Stomach (tissue), 9 donors: ENCODE results near the gene SSX5. TPM values are rescaled to one million over a fixed set of nuclear protein-coding genes. Genes with fewer than 3 reads are reported as not detected.
"Not testable (repeated sequence)": the region's sequence is repeated elsewhere in the genome, so short reads cannot be mapped to it uniquely, and the experiment has no call there.

Experiments used
- DNase-seq, 2 donors: peaks; one replicate each; pipeline versions ENCODE4 v3.0.0 to v3.0.0-alpha.2; 2013 to 2019
- H3K27ac ChIP-seq, 5 donors: fragments of 200-600 bp in 4 of 5; sonication (generic) in 4 of 5; one replicate each; pipeline ENCODE4 v1.5.1; 2013 to 2019; ENCODE audit warnings: mild to moderate bottlenecking in 1 of 5, moderate library complexity in 1 of 5
- H3K27me3 ChIP-seq, 3 donors: fragments of 200-600 bp; sonication (generic); one replicate each; pipeline ENCODE4 v1.5.1; 2017 to 2019; ENCODE audit warnings: mixed run types in 1 of 3
- H3K36me3 ChIP-seq, 4 donors: fragments of 200-600 bp; sonication (generic); 1 replicate in 3 of 4; 2 replicates in 1 of 4; pipeline ENCODE4 v1.5.1; 2016 to 2019
- H3K4me1 ChIP-seq, 4 donors: fragments of 200-600 bp; sonication (generic); one replicate each; pipeline ENCODE4 v1.5.1; 2016 to 2019
- H3K4me3 ChIP-seq, 4 donors: fragments of 200-600 bp; sonication (generic) in 3 of 4; one replicate each; pipeline ENCODE4 v1.5.1; 2016 to 2019; ENCODE audit warnings: mild to moderate bottlenecking in 1 of 4
- H3K9me3 ChIP-seq, 4 donors: fragments of 200-600 bp; sonication (generic); one replicate each; pipeline ENCODE4 v1.5.1; 2016 to 2019
- EP300 ChIP-seq: sonication (generic); formaldehyde crosslinking; IDR thresholded peaks from one replicate; pipeline ENCODE4 v1.6.1; 2017; ENCODE audit warnings: antibody characterized with exemption
- POLR2A ChIP-seq, 4 donors: fragments of 450-650 bp; IDR thresholded peaks; one replicate each; pipeline ENCODE4 v1.6.1; 2016; ENCODE audit warnings: antibody characterized with exemption in 4 of 4, control low read depth in 2 of 4, mild to moderate bottlenecking in 1 of 4, moderate library complexity in 1 of 4
- POLR2AphosphoS5 ChIP-seq, 3 donors: sonication (generic); formaldehyde crosslinking; IDR thresholded peaks; one replicate each; pipeline ENCODE4 v1.6.1; 2016; ENCODE audit warnings: antibody characterized with exemption in 3 of 3
- WGBS, 5 donors: extraction: QIAGEN DNeasy Blood & Tissue Kit in 3 of 5; methylation state at CpG; one replicate each; pipeline versions ENCODE4 v1.1.5 to v1.1.7; 2013 to 2018; 5-methylcytosine and 5-hydroxymethylcytosine counted together
- intact Hi-C: fragments of 100-400 bp; cut with DNase I; formaldehyde crosslinking; loops from one replicate; pipeline ENCODE4 v1.15.1; 2023; ENCODE audit warnings: low total_unique reads
- polyA plus RNA-seq, 3 donors: library from polyadenylated mRNA; stranded (reverse); fragments of 200-250 nt; gene quantifications; one replicate each; pipeline ENCODE4 v1.2.3, GENCODE V29; 2013
- small RNA-seq, 4 donors: library from RNA; depleted of rRNA; stranded (forward); fragments of <200 nt; gene quantifications; one replicate each; pipeline ENCODE3, GENCODE V24; 2016
- total RNA-seq, 5 donors: library from RNA; depleted of rRNA; stranded (reverse); fragments of >200 nt; gene quantifications; one replicate each; pipeline versions ENCODE4 v1.1.0 to v1.2.3, GENCODE V29; 2014 to 2016
- TF ChIP-seq, protein P1 (sequence below), 7 experiments: fragments of 450-650 bp in 4 of 7; fragments of 200-600 bp in 3 of 7; sonication (generic) in 3 of 7; IDR thresholded peaks; one replicate each; pipeline ENCODE4 v1.5.1; 2016 to 2019; ENCODE audit warnings: antibody characterized with exemption in 7 of 7, control low read depth in 2 of 7, mild to moderate bottlenecking in 1 of 7
- donor health status: healthy with polysubstance abuse.
- donor health status: Bipolar disorder and iron deficiency.
- donor health status: healthy.

The SSX5 gene
- total and polyA plus RNA-seq, 8 donors: not detected

DNA sequence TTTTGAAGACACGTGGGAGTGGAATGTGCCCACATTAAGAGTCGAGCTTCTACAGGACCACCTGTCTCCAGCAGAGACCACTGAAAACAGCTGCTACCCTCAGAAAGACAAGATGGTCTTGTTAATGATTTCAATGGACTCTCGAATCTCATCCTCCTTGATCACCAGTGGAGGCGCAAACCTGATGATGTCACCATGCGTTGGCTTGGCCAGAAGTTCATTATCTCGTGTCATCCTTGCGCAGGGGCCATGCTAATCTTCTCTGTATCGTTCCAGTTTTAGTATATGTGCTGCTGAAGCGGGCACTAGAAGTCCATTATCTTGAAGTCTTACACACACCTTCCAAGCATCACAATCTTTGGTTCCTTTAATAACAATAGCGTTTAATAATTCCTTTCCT, 42.8 kb downstream of the SSX5 start:
- Histone ChIP-seq H3K27ac (no peak overlapping the region), H3K9me3 (no peaks in the 10 kb centered on the region), H3K27me3 (no peaks in the 10 kb centered on the region), H3K36me3 (no peaks in the 10 kb centered on the region), H3K4me1 (no peaks in the 10 kb centered on the region), H3K4me3 (no peak overlapping the region)
- intact Hi-C loops: no loop called here
- WGBS, 5 donors: 74 to 91% (median 85%) methylated on average over 10 of the region's 10 CpGs
- TF ChIP-seq POLR2AphosphoS5 (IDR thresholded peaks at IDR 0.05): no peak
- TF ChIP-seq, protein P1, sequence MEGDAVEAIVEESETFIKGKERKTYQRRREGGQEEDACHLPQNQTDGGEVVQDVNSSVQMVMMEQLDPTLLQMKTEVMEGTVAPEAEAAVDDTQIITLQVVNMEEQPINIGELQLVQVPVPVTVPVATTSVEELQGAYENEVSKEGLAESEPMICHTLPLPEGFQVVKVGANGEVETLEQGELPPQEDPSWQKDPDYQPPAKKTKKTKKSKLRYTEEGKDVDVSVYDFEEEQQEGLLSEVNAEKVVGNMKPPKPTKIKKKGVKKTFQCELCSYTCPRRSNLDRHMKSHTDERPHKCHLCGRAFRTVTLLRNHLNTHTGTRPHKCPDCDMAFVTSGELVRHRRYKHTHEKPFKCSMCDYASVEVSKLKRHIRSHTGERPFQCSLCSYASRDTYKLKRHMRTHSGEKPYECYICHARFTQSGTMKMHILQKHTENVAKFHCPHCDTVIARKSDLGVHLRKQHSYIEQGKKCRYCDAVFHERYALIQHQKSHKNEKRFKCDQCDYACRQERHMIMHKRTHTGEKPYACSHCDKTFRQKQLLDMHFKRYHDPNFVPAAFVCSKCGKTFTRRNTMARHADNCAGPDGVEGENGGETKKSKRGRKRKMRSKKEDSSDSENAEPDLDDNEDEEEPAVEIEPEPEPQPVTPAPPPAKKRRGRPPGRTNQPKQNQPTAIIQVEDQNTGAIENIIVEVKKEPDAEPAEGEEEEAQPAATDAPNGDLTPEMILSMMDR (IDR thresholded peaks at IDR 0.05): no peak
- no peak for TF ChIP-seq POLR2A (IDR thresholded peaks at IDR 0.05)
- TF ChIP-seq EP300: no peak
- DNase-seq: no peak

DNA sequence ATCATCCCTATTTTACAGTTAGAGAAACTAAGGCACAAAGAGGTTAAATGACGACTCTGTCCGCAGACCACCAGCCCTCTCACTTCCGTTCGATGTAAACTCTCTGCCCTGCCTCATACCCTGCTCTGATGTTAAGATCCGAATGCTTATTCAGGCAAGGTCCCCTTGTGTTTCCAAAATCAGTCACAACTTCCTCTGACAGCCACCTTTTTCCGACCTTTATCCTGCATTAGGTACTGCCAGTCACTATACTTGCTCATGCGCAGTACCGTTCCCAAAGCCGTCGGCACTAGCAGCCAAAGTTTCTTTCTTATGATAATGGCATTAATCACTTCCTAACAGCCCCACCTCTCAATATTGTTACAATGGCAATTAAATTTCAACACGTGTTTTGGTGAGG, 53.9 kb downstream of the SSX5 start:
- intact Hi-C loops, H3K9me3 ChIP-seq, DNase-seq, H3K4me1 ChIP-seq, H3K4me3 ChIP-seq, H3K27ac ChIP-seq, H3K27me3 ChIP-seq, H3K36me3 ChIP-seq: not testable (repeated sequence)
- 49 to 71% (median 61%) methylated on average over 9 to 11 of the region's 11 CpGs for WGBS, 5 donors

DNA sequence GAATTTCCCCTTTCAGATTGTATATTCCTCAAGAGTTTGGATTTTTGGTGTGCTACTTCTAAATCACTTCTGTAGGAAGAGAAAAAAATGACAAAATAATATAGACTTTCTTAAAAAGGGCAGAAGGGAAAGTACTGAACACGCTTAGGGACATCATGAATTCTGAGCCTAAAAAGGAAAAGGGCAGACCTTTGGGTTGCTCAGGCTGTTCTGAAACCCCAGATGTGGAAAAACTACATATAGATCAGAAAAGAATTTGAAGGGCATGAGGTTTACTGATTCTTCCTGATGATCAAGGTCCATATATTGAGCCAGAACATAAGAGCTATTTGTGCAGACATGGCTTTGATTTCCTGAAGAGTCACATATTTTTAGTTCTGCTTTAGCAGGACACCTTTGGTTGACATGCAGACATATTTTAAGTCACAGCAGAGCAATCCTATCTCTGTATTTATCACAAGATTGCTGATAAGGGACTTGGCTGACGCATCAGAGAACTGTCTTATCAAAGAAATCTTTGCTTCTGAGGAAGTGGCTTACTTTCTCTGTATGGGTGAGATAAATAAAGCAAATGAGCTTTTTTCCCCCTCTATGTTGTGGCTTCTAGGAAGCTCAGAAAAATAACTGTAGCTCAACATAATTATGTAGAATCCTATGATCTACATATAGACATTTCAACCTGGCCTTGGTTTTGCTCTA, 54.6 kb downstream of the SSX5 start:
- DNase-seq, H3K27ac ChIP-seq, H3K4me3 ChIP-seq, intact Hi-C loops, H3K27me3 ChIP-seq, H3K9me3 ChIP-seq, H3K4me1 ChIP-seq, H3K36me3 ChIP-seq: not testable (repeated sequence)
- WGBS, 5 donors: 50% methylated on average over 1 of the region's 2 CpGs; no CpG with 5 or more reads in 4 of the 5 donors

DNA sequence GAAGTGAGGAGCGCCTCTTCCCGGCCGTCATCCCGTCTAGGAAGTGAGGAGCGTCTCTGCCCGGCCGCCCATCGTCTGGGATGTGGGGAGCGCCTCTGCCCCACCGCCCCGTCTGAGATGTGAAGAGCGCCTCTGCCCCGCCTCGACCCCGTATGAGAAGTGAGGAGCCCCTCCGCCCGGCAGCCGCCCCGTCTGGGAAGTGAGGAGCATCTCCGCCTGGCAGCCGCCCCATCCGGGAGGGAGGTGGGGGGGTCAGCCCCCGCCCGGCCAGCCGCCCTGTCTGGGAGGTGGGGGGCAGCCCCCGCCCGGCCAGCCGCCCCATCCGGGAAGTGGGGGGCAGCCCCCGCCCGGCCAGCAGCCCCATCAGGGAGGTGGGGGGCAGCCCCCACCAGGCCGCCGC, 57.5 kb downstream of the SSX5 start:
- H3K4me3 ChIP-seq, intact Hi-C loops, H3K27me3 ChIP-seq, DNase-seq, H3K27ac ChIP-seq, H3K36me3 ChIP-seq, H3K9me3 ChIP-seq, H3K4me1 ChIP-seq: not testable (repeated sequence)
- WGBS, 5 donors: 80 to 100% (median 97%) methylated on average over 2 to 25 of the region's 33 CpGs; no CpG with 5 or more reads in 1 of the 5 donors

Small RNA genes within 50 kb of the gene (small RNA-seq; reads per million reads assigned to genes)
- gene AC245047.3: 0 reads per million in 4 donors
- 0 reads per million in 4 donors for gene AC245047.7
- 0 reads per million in 4 donors for gene RNA5SP503
- 0 reads per million in 4 donors for gene RNU6-707P

Other genes starting within 250 kb of the SSX5 start
- gene ZNF182, start 192.8 kb downstream of the SSX5 start, total RNA-seq: 10 to 100 TPM in 2 of 5 donors, 1 to 10 TPM in 3; 1.7 to 23.3 (median 5.7) TPM
- 1 to 10 TPM; 1.7 to 3.5 (median 2.0) TPM for gene ZNF182, start 192.8 kb downstream of the SSX5 start, polyA plus RNA-seq
- not detected for gene SPACA5, start 189.8 kb downstream of the SSX5 start, total RNA-seq
- under 1 TPM in 1 of 3 donors, not detected in 2; 0.38 TPM for gene SPACA5, start 189.8 kb downstream of the SSX5 start, polyA plus RNA-seq
- gene ZNF630, start 125.2 kb downstream of the SSX5 start, total RNA-seq: 10 to 100 TPM in 2 of 5 donors, 1 to 10 TPM in 3; 1.6 to 13.3 (median 6.1) TPM
- gene ZNF630, start 125.2 kb downstream of the SSX5 start, polyA plus RNA-seq: 1 to 10 TPM; 1.8 to 2.6 (median 1.8) TPM
- gene SPACA5B, start 66.2 kb downstream of the SSX5 start, total RNA-seq: not detected
- not detected for gene SPACA5B, start 66.2 kb downstream of the SSX5 start, polyA plus RNA-seq
- not detected for gene SSX1, start 58.6 kb upstream of the SSX5 start, total RNA-seq
- gene SSX1, start 58.6 kb upstream of the SSX5 start, polyA plus RNA-seq: not detected
- not detected for gene SSX3, start 159.9 kb upstream of the SSX5 start, total RNA-seq
- gene SSX3, start 159.9 kb upstream of the SSX5 start, polyA plus RNA-seq: not detected
- not detected for gene SSX4, start 186.7 kb upstream of the SSX5 start, total RNA-seq
- not detected for gene SSX4, start 186.7 kb upstream of the SSX5 start, polyA plus RNA-seq
- not detected for gene SSX4B, start 215.2 kb upstream of the SSX5 start, total RNA-seq
- not detected for gene SSX4B, start 215.2 kb upstream of the SSX5 start, polyA plus RNA-seq